ENCODE results near the gene NAE1.
A peak's percentile ranks its signal among the peaks of the same experiment; 100 is the strongest.

NAE1 gene

GRCh38 chr16:66846266-66846665 is 15.5 kb upstream of the NAE1 start:
- POLR2A ChIA-PET, result interaction anchor here (0.6 kb wide), 2 partner anchors 606 to 934 kb away, joined by 3 read pairs; no protein-coding TSS in a partner anchor
- CTCF ChIA-PET, result interaction anchor here (1.7 to 10.4 kb wide), 4 partner anchors 14 to 21 kb away, joined by 5 to 67 read pairs (median 8); partner anchors contain the start of gene NAE1

GRCh38 chr16:66845791-66846221 is 15.0 kb upstream of the NAE1 start:
- no peak overlapping the region for H3K27ac ChIP-seq (ENCODE audit: insufficient read depth in 1 of 2, low read depth in 1 of 2, low read length in 2 of 2, poor library complexity in 1 of 2, severe bottlenecking in 2 of 2)
- WGBS (ENCODE audit: insufficient coverage), result 82% methylated on average over 6 of the region's 9 CpGs
- H3K36me3 ChIP-seq (ENCODE audit: control insufficient read depth in 4 of 4, insufficient read depth in 4 of 4, low read length in 3 of 4), result no peaks in the 10 kb centered on the region
- H3K4me3 ChIP-seq (ENCODE audit: control insufficient read depth in 1 of 7, extremely low read depth in 1 of 7, insufficient read depth in 4 of 7, low read depth in 2 of 7, low read length in 6 of 7), result no peak overlapping the region
- ChIA-PET CTCF (interaction anchor here (0.6 to 10.4 kb wide), 6 partner anchors 13 to 25 kb away, joined by 5 to 67 read pairs (median 8); partner anchors contain the start of gene NAE1), POLR2A (no interaction called here)
- peaks cover 0 to 14% (median 11%) of the 10 kb centered on the region in 4 experiments for H3K4me1 ChIP-seq (ENCODE audit: control extremely low read depth in 1 of 4, control insufficient read depth in 4 of 4, insufficient read depth in 4 of 4, low read length in 3 of 4)
- no peaks in the 10 kb centered on the region for H3K9me3 ChIP-seq (ENCODE audit: control extremely low read depth in 1 of 5, control insufficient read depth in 4 of 5, insufficient read depth in 2 of 5, low read depth in 1 of 5, low read length in 4 of 5)
- no peak for DNase-seq
- peaks cover 0 to 43% (median 26%) of the 10 kb centered on the region in 5 experiments for H3K27me3 ChIP-seq (replicated peaks in 2 of 5; ENCODE audit: control insufficient read depth in 4 of 5, insufficient read depth in 5 of 5, low read length in 4 of 5)

More at GRCh38 chr16:66846266-66846665, 15.5 kb upstream of the NAE1 start:
- H3K4me1 ChIP-seq (ENCODE audit: control extremely low read depth in 1 of 4, control insufficient read depth in 4 of 4, insufficient read depth in 4 of 4, low read length in 3 of 4), result peaks cover 0 to 14% (median 11%) of the 10 kb centered on the region in 4 experiments
- WGBS (ENCODE audit: insufficient coverage), result 100% methylated on average over 1 of the region's 1 CpG
- H3K27ac ChIP-seq (ENCODE audit: insufficient read depth in 1 of 2, low read depth in 1 of 2, low read length in 2 of 2, poor library complexity in 1 of 2, severe bottlenecking in 2 of 2), result no peak overlapping the region
- no peak overlapping the region for H3K4me3 ChIP-seq (ENCODE audit: control insufficient read depth in 1 of 7, extremely low read depth in 1 of 7, insufficient read depth in 4 of 7, low read depth in 2 of 7, low read length in 6 of 7)
- no peak for DNase-seq
- H3K36me3 ChIP-seq (ENCODE audit: control insufficient read depth in 4 of 4, insufficient read depth in 4 of 4, low read length in 3 of 4), result no peaks in the 10 kb centered on the region
- no peaks in the 10 kb centered on the region for H3K9me3 ChIP-seq (ENCODE audit: control extremely low read depth in 1 of 5, control insufficient read depth in 4 of 5, insufficient read depth in 2 of 5, low read depth in 1 of 5, low read length in 4 of 5)
- H3K27me3 ChIP-seq (replicated peaks in 2 of 5; ENCODE audit: control insufficient read depth in 4 of 5, insufficient read depth in 5 of 5, low read length in 4 of 5), result peaks cover 0 to 43% (median 26%) of the 10 kb centered on the region in 5 experiments

GRCh38 chr16:66845080-66845410 is 14.3 kb upstream of the NAE1 start:
- peak overlapping the region in 6 of 7 experiments; percentile 36 to 71 (median 54) for H3K4me3 ChIP-seq (ENCODE audit: control insufficient read depth in 1 of 7, extremely low read depth in 1 of 7, insufficient read depth in 4 of 7, low read depth in 2 of 7, low read length in 6 of 7)
- DNase-seq, result no peak
- ChIA-PET POLR2A (interaction anchor here (0.6 kb wide), 1 partner anchor 10 kb away, joined by 3 read pairs; no protein-coding TSS in a partner anchor), CTCF (interaction anchor here (0.7 to 10.4 kb wide), 3 partner anchors 13 to 28 kb away, joined by 3 to 67 read pairs (median 31); partner anchors contain the start of gene NAE1)
- WGBS (ENCODE audit: insufficient coverage), result 0% methylated on average over 1 of the region's 10 CpGs
- no peaks in the 10 kb centered on the region for H3K9me3 ChIP-seq (ENCODE audit: control extremely low read depth in 1 of 5, control insufficient read depth in 4 of 5, insufficient read depth in 2 of 5, low read depth in 1 of 5, low read length in 4 of 5)
- peaks cover 0 to 43% (median 26%) of the 10 kb centered on the region in 5 experiments for H3K27me3 ChIP-seq (replicated peaks in 2 of 5; ENCODE audit: control insufficient read depth in 4 of 5, insufficient read depth in 5 of 5, low read length in 4 of 5)
- H3K4me1 ChIP-seq (ENCODE audit: control extremely low read depth in 1 of 4, control insufficient read depth in 4 of 4, insufficient read depth in 4 of 4, low read length in 3 of 4), result peaks cover 0 to 14% (median 11%) of the 10 kb centered on the region in 4 experiments
- no peak overlapping the region for H3K27ac ChIP-seq (ENCODE audit: insufficient read depth in 1 of 2, low read depth in 1 of 2, low read length in 2 of 2, poor library complexity in 1 of 2, severe bottlenecking in 2 of 2)
- H3K36me3 ChIP-seq (ENCODE audit: control insufficient read depth in 4 of 4, insufficient read depth in 4 of 4, low read length in 3 of 4), result no peaks in the 10 kb centered on the region

- Histone ChIP-seq H3K4me1 (ENCODE audit: control extremely low read depth in 1 of 4, control insufficient read depth in 4 of 4, insufficient read depth in 4 of 4, low read length in 3 of 4) (peaks cover 0 to 14% (median 11%) of the 10 kb centered on the region in 4 experiments), H3K27ac (ENCODE audit: insufficient read depth in 1 of 2, low read depth in 1 of 2, low read length in 2 of 2, poor library complexity in 1 of 2, severe bottlenecking in 2 of 2) (no peak within 1 kb of the TSS), H3K27me3 (replicated peaks in 2 of 5; ENCODE audit: control insufficient read depth in 4 of 5, insufficient read depth in 5 of 5, low read length in 4 of 5) (peaks cover 0 to 43% (median 26%) of the 10 kb centered on the region in 5 experiments), H3K36me3 (ENCODE audit: control insufficient read depth in 4 of 4, insufficient read depth in 4 of 4, low read length in 3 of 4) (no peaks in the 10 kb centered on the region), H3K4me3 (ENCODE audit: control insufficient read depth in 1 of 7, extremely low read depth in 1 of 7, insufficient read depth in 4 of 7, low read depth in 2 of 7, low read length in 6 of 7) (peak within 1 kb of the TSS in 6 of 7 experiments; percentile 36 to 71 (median 54)), H3K9me3 (ENCODE audit: control extremely low read depth in 1 of 5, control insufficient read depth in 4 of 5, insufficient read depth in 2 of 5, low read depth in 1 of 5, low read length in 4 of 5) (no peaks in the 10 kb centered on the region)
- DNase-seq, result peak in 1 of 3 donors; percentile 44
- CTCF ChIA-PET, result interaction anchor here (0.7 to 10.4 kb wide), 5 partner anchors 10 to 29 kb away, joined by 3 to 67 read pairs (median 5); partner anchors contain the start of gene NAE1
- POLR2A ChIA-PET, result interaction anchor here (0.6 to 0.8 kb wide), 2 partner anchors 10 to 14 kb away, joined by 3 read pairs; partner anchors contain the start of gene NAE1
- under 1% methylated on average over 46 of the region's 79 CpGs for WGBS (ENCODE audit: insufficient coverage)
Measured at GRCh38 chr16:66844342-66845079, 13.7 kb upstream of the NAE1 start, which contains the start of gene CA7. TSS of gene CA7 (plus strand) at chr16:66844414. CDS start at chr16:66844488, 74 bp downstream.

- no peak for DNase-seq
- CTCF ChIA-PET, result interaction anchor here (0.9 to 10.4 kb wide), 5 partner anchors 9 to 29 kb away, joined by 3 to 67 read pairs (median 5); partner anchors contain the start of gene NAE1
- Histone ChIP-seq H3K27me3 (replicated peaks in 2 of 5; ENCODE audit: control insufficient read depth in 4 of 5, insufficient read depth in 5 of 5, low read length in 4 of 5) (peaks cover 0 to 43% (median 26%) of the 10 kb centered on the region in 5 experiments), H3K36me3 (ENCODE audit: control insufficient read depth in 4 of 4, insufficient read depth in 4 of 4, low read length in 3 of 4) (no peaks in the 10 kb centered on the region), H3K27ac (ENCODE audit: insufficient read depth in 1 of 2, low read depth in 1 of 2, low read length in 2 of 2, poor library complexity in 1 of 2, severe bottlenecking in 2 of 2) (no peak overlapping the region), H3K9me3 (ENCODE audit: control extremely low read depth in 1 of 5, control insufficient read depth in 4 of 5, insufficient read depth in 2 of 5, low read depth in 1 of 5, low read length in 4 of 5) (no peaks in the 10 kb centered on the region), H3K4me3 (ENCODE audit: control insufficient read depth in 1 of 7, extremely low read depth in 1 of 7, insufficient read depth in 4 of 7, low read depth in 2 of 7, low read length in 6 of 7) (peak overlapping the region in 3 of 7 experiments; percentile 50 to 65 (median 57)), H3K4me1 (ENCODE audit: control extremely low read depth in 1 of 4, control insufficient read depth in 4 of 4, insufficient read depth in 4 of 4, low read length in 3 of 4) (peaks cover 0 to 14% (median 11%) of the 10 kb centered on the region in 4 experiments)
- POLR2A ChIA-PET, result interaction anchor here (0.6 to 0.8 kb wide), 2 partner anchors 13 to 46 kb away, joined by 3 to 4 read pairs; partner anchors contain the start of gene NAE1
- 27% methylated on average over 3 of the region's 14 CpGs for WGBS (ENCODE audit: insufficient coverage)
Measured at GRCh38 chr16:66844009-66844341, 13.2 kb upstream of the NAE1 start.

GRCh38 chr16:66843191-66843590 is 12.4 kb upstream of the NAE1 start:
- peaks cover 0 to 43% (median 24%) of the 10 kb centered on the region in 5 experiments for H3K27me3 ChIP-seq (replicated peaks in 2 of 5; ENCODE audit: control insufficient read depth in 4 of 5, insufficient read depth in 5 of 5, low read length in 4 of 5)
- WGBS (ENCODE audit: insufficient coverage), result no CpG with 5 or more reads among the region's 2 CpGs
- no peak overlapping the region for H3K27ac ChIP-seq (ENCODE audit: insufficient read depth in 1 of 2, low read depth in 1 of 2, low read length in 2 of 2, poor library complexity in 1 of 2, severe bottlenecking in 2 of 2)
- ChIA-PET POLR2A (interaction anchor here (0.6 kb wide), 1 partner anchor 45 kb away, joined by 4 read pairs; no protein-coding TSS in a partner anchor), CTCF (interaction anchor here (0.9 to 10.4 kb wide), 6 partner anchors 8 to 28 kb away, joined by 3 to 67 read pairs (median 5); partner anchors contain the start of gene NAE1)
- DNase-seq, result no peak
- peaks cover 0 to 3% (median 0%) of the 10 kb centered on the region in 5 experiments for H3K9me3 ChIP-seq (ENCODE audit: control extremely low read depth in 1 of 5, control insufficient read depth in 4 of 5, insufficient read depth in 2 of 5, low read depth in 1 of 5, low read length in 4 of 5)
- H3K4me1 ChIP-seq (ENCODE audit: control extremely low read depth in 1 of 4, control insufficient read depth in 4 of 4, insufficient read depth in 4 of 4, low read length in 3 of 4), result peaks cover 0 to 14% (median 11%) of the 10 kb centered on the region in 4 experiments
- H3K36me3 ChIP-seq (ENCODE audit: control insufficient read depth in 4 of 4, insufficient read depth in 4 of 4, low read length in 3 of 4), result no peaks in the 10 kb centered on the region
- no peak overlapping the region for H3K4me3 ChIP-seq (ENCODE audit: control insufficient read depth in 1 of 7, extremely low read depth in 1 of 7, insufficient read depth in 4 of 7, low read depth in 2 of 7, low read length in 6 of 7)
